ENCODE data around the gene SUN1. TPM values are rescaled to one million over a fixed set of nuclear protein-coding genes. Genes with fewer than 3 reads are reported as not detected.

SUN1 gene
- total and polyA plus RNA-seq, 2 donors (not counting 3 experiments of a cell fraction or from before 2014, with no cell fraction given), result 158 to 410 TPM

- no peaks in the 10 kb centered on the region for H3K79me2 ChIP-seq (ENCODE audit: control insufficient read depth, insufficient read depth, low read length)
- no peaks in the 10 kb centered on the region for H3K27me3 ChIP-seq (ENCODE audit: control insufficient read depth in 2 of 2, insufficient read depth in 2 of 2, low read length in 2 of 2)
- intact Hi-C loops (cut with micrococcal nuclease) (no loop called here), dilution Hi-C loops (cut with MboI; ENCODE audit: extremely low pct_ligation_motif_present, low sequenced_read_pairs) (no loop called here)
- ChIA-PET CTCF (no interaction called here), POLR2A (no interaction called here)
- BruUV-seq (replicated peaks), result no TSS peak
- H3K4me2 ChIP-seq (ENCODE audit: insufficient read depth, low read length), result no peak overlapping the region
- no peaks in the 10 kb centered on the region for H3K9me3 ChIP-seq (replicated peaks; ENCODE audit: control insufficient read depth, insufficient read depth, low read length)
- H3K36me3 ChIP-seq (ENCODE audit: control insufficient read depth in 2 of 2, extremely low read depth in 1 of 2, insufficient read depth in 2 of 2, low read length in 2 of 2), result no peaks in the 10 kb centered on the region
- no peak overlapping the region for H2AFZ ChIP-seq (ENCODE audit: low read depth, low read length)
- TF ChIP-seq POLR2AphosphoS5 (IDR thresholded peaks at IDR 0.05; ENCODE audit: insufficient read depth, low read depth, low read length), result no peak
- TF ChIP-seq CTCF (IDR thresholded peaks at IDR 0.05; ENCODE audit: extremely low read depth in 1 of 2, insufficient read depth in 1 of 2, low read depth in 1 of 2, low read length in 2 of 2), result no peak
- no peak for TF ChIP-seq GATA2 (IDR thresholded peaks at IDR 0.05; ENCODE audit: insufficient read depth, insufficient read length, low read depth, low read length)
- TF ChIP-seq FOS (IDR thresholded peaks at IDR 0.05; ENCODE audit: borderline replicate concordance, insufficient read depth, low read length), result no peak
- no peak for TF ChIP-seq MAX (IDR thresholded peaks at IDR 0.05; ENCODE audit: insufficient read depth, insufficient read length)
- no peak for TF ChIP-seq EZH2 (IDR thresholded peaks at IDR 0.05; ENCODE audit: borderline replicate concordance, low read depth, low read length, severe bottlenecking)
- no peak for TF ChIP-seq POLR2A (IDR thresholded peaks at IDR 0.05; ENCODE audit: low read depth, low read length)
- no peak for TF ChIP-seq JUN (IDR thresholded peaks at IDR 0.05; ENCODE audit: borderline replicate concordance, insufficient read depth, insufficient read length, low read depth)
- no peak for TF ChIP-seq MYC (IDR thresholded peaks at IDR 0.05; ENCODE audit: low read depth, low read length)
- H3K4me3 ChIP-seq (replicated peaks in 1 of 3; ENCODE audit: insufficient read depth in 1 of 3, low read depth in 1 of 3, low read length in 3 of 3), result no peak overlapping the region
- no peaks in the 10 kb centered on the region for H4K20me1 ChIP-seq (replicated peaks; ENCODE audit: control insufficient read depth, extremely low read depth, insufficient read depth, low read length)
- FAIRE-seq (no peak), DNase-seq (ENCODE audit: low read depth, low spot score) (no peak)
- H3K9me1 ChIP-seq (replicated peaks; ENCODE audit: control insufficient read depth, extremely low read depth, insufficient read depth, low read length), result no peaks in the 10 kb centered on the region
- H3K4me1 ChIP-seq (ENCODE audit: control insufficient read depth, extremely low read depth, insufficient read depth, low read length), result peaks cover 6% of the 10 kb centered on the region
- no peak overlapping the region for H3K27ac ChIP-seq (ENCODE audit: insufficient read depth, low read depth, low read length)
- H3K9ac ChIP-seq (replicated peaks; ENCODE audit: extremely low read depth, insufficient read depth, low read length), result no peak overlapping the region
Measured at GRCh38 chr7:917255-918117, 85.2 kb downstream of the SUN1 start.

Data from endothelial cell of umbilical vein (primary cell).